Activated CD8-positive, alpha-beta memory T cell treated with anti-CD3 and anti-CD28 coated beads, Interleukin-2, amount 50 U/mL, for 24 hours (primary cell): ENCODE results near the gene MMP1.
"Not testable (repeated sequence)": the region's sequence is repeated elsewhere in the genome, so short reads cannot be mapped to it uniquely, and the experiment has no call there.

Experiments
- DNase-seq: peaks from one replicate; pipeline ENCODE4 v3.0.0-alpha.2; 2020; ENCODE audit errors: extremely low read depth

Gene MMP1

GRCh38 chr11:102760344-102761035 is 37.5 kb downstream of the MMP1 start:
- no peak for DNase-seq

- DNase-seq = no peak
Observed at GRCh38 chr11:102757823-102758549, 40.0 kb downstream of the MMP1 start.

- no peak for DNase-seq
Observed at GRCh38 chr11:102753267-102753666, 44.7 kb downstream of the MMP1 start.

GRCh38 chr11:102751673-102752072 is 46.3 kb downstream of the MMP1 start:
- DNase-seq = no peak

GRCh38 chr11:102749101-102749722 is 48.7 kb downstream of the MMP1 start:
- no peak for DNase-seq

GRCh38 chr11:102746746-102747578 is 51.0 kb downstream of the MMP1 start:
- DNase-seq = not testable (repeated sequence)
